Sigmoid colon (tissue), 4 donors: ENCODE measurements around the gene SPAG16.

Source experiments
- EP300 ChIP-seq, 4 donors: sonication (generic); formaldehyde crosslinking; IDR thresholded peaks; one replicate each; pipeline ENCODE4 v1.6.1; 2017; ENCODE audit warnings: antibody characterized with exemption in 4 of 4
- POLR2A ChIP-seq, 2 donors: fragments of 450-650 bp; IDR thresholded peaks; one replicate each; pipeline ENCODE4 v1.6.1; 2016; ENCODE audit warnings: antibody characterized with exemption in 2 of 2, mild to moderate bottlenecking in 2 of 2, moderate library complexity in 2 of 2
- POLR2AphosphoS5 ChIP-seq, 4 donors: sonication (generic); formaldehyde crosslinking; IDR thresholded peaks; one replicate each; pipeline ENCODE4 v1.6.1; 2017; ENCODE audit warnings: antibody characterized with exemption in 4 of 4
- TF ChIP-seq, protein P1 (sequence below), 4 experiments: fragments of 450-650 bp in 3 of 4; fragments of 200-600 bp in 1 of 4; IDR thresholded peaks; one replicate each; pipeline ENCODE4 v1.5.1; 2016 to 2019; ENCODE audit warnings: antibody characterized with exemption in 4 of 4, mild to moderate bottlenecking in 3 of 4, moderate library complexity in 2 of 4

GRCh38 chr2:214100488-214100887 lies 816.2 kb downstream of the SPAG16 start:
- TF ChIP-seq EP300 (IDR thresholded peaks at IDR 0.05): no peak
- TF ChIP-seq, protein P1, sequence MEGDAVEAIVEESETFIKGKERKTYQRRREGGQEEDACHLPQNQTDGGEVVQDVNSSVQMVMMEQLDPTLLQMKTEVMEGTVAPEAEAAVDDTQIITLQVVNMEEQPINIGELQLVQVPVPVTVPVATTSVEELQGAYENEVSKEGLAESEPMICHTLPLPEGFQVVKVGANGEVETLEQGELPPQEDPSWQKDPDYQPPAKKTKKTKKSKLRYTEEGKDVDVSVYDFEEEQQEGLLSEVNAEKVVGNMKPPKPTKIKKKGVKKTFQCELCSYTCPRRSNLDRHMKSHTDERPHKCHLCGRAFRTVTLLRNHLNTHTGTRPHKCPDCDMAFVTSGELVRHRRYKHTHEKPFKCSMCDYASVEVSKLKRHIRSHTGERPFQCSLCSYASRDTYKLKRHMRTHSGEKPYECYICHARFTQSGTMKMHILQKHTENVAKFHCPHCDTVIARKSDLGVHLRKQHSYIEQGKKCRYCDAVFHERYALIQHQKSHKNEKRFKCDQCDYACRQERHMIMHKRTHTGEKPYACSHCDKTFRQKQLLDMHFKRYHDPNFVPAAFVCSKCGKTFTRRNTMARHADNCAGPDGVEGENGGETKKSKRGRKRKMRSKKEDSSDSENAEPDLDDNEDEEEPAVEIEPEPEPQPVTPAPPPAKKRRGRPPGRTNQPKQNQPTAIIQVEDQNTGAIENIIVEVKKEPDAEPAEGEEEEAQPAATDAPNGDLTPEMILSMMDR (IDR thresholded peaks at IDR 0.05): no peak
- no peak for TF ChIP-seq POLR2AphosphoS5 (IDR thresholded peaks at IDR 0.05)
- TF ChIP-seq POLR2A (IDR thresholded peaks at IDR 0.05): no peak
